Measurements from ENCODE around the gene CHSY1.

The CHSY1 gene

DNA sequence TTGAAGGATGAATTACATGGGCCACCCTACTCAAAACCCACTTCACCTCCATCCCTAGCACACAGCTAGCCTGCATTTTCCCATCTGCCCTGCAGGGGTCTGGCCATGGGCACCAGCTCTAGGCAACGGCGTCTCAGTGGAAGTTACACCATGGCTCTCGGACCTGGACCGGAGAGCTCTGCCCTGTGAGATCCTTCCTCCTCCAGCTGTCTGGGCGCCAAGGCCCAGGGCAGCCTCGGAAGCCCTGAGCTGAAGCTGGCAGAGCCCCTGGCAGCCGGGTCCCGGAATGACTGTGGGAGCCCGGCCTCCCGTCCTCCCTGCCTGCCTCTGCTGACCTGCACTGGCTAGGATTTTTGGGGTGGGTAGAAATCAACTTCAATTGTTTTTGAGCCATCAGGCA is 98.9 kb downstream of the CHSY1 start:
- H4K20me1 ChIP-seq (ENCODE audit: insufficient read depth, low read length), result 0 out of 2 replicates have a peak, but pooled peaks cover 5% of the 10 kb centered on the region
- H3K4me3 ChIP-seq (ENCODE audit: low read length), result no peak overlapping the region
- H2AFZ ChIP-seq (ENCODE audit: low read depth, low read length), result no peak overlapping the region
- no peaks in the 10 kb centered on the region for H3K9me3 ChIP-seq (ENCODE audit: insufficient read depth, low read length)
- H3K9ac ChIP-seq (ENCODE audit: low read length), result no peak overlapping the region
- H3K4me1 ChIP-seq (ENCODE audit: low read length), result peaks cover 13% of the 10 kb centered on the region
- H3K27ac ChIP-seq (ENCODE audit: low read length), result no peak overlapping the region
- no peaks in the 10 kb centered on the region for H3K79me2 ChIP-seq (ENCODE audit: low read length)
- no peak for TF ChIP-seq EZH2phosphoT487 (IDR thresholded peaks at IDR 0.05; ENCODE audit: low read depth)
- TF ChIP-seq, protein P1, sequence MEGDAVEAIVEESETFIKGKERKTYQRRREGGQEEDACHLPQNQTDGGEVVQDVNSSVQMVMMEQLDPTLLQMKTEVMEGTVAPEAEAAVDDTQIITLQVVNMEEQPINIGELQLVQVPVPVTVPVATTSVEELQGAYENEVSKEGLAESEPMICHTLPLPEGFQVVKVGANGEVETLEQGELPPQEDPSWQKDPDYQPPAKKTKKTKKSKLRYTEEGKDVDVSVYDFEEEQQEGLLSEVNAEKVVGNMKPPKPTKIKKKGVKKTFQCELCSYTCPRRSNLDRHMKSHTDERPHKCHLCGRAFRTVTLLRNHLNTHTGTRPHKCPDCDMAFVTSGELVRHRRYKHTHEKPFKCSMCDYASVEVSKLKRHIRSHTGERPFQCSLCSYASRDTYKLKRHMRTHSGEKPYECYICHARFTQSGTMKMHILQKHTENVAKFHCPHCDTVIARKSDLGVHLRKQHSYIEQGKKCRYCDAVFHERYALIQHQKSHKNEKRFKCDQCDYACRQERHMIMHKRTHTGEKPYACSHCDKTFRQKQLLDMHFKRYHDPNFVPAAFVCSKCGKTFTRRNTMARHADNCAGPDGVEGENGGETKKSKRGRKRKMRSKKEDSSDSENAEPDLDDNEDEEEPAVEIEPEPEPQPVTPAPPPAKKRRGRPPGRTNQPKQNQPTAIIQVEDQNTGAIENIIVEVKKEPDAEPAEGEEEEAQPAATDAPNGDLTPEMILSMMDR (IDR thresholded peaks at IDR 0.05; ENCODE audit: low read depth, low read length), result peak; percentile 31; the same call in 1 of the 2 replicates
- H3K4me2 ChIP-seq (ENCODE audit: low read length), result no peak overlapping the region
- H3K27me3 ChIP-seq (ENCODE audit: low read depth, low read length), result peaks cover 36% of the 10 kb centered on the region
- no peaks in the 10 kb centered on the region for H3K36me3 ChIP-seq (replicated peaks; ENCODE audit: low read depth, low read length)

DNA sequence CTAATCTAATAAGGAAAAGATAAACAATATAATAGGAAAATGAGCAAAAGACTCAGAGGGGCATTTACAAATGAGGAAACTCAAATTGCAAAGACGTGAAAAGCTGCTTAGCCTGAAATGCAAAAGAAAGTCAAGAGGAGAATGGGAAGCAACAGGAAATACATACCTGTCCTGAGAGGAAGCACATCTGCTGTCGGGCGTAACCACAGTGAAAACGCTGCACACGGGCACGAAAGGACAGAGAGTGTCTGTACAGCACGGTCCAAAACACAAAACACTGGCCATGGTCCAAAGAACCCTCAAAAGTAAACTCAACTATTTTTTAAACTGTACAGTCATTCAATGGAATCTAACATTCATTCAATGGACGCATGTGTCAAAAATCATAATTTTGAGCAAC is 100.6 kb downstream of the CHSY1 start:
- Histone ChIP-seq H3K4me3 (ENCODE audit: low read length) (no peak overlapping the region), H4K20me1 (ENCODE audit: insufficient read depth, low read length) (no peaks in the 10 kb centered on the region), H3K79me2 (ENCODE audit: low read length) (no peaks in the 10 kb centered on the region), H3K9me3 (ENCODE audit: insufficient read depth, low read length) (no peaks in the 10 kb centered on the region), H3K4me1 (ENCODE audit: low read length) (peaks cover 5% of the 10 kb centered on the region), H3K4me2 (ENCODE audit: low read length) (no peak overlapping the region), H3K27me3 (ENCODE audit: low read depth, low read length) (peaks cover 38% of the 10 kb centered on the region), H3K27ac (ENCODE audit: low read length) (no peak overlapping the region), H3K9ac (ENCODE audit: low read length) (no peak overlapping the region), H3K36me3 (replicated peaks; ENCODE audit: low read depth, low read length) (no peaks in the 10 kb centered on the region), H2AFZ (ENCODE audit: low read depth, low read length) (no peak overlapping the region)
- TF ChIP-seq EZH2phosphoT487 (IDR thresholded peaks at IDR 0.05; ENCODE audit: low read depth), result no peak
- TF ChIP-seq, protein P1 (IDR thresholded peaks at IDR 0.05; ENCODE audit: low read depth, low read length), result no peak

DNA sequence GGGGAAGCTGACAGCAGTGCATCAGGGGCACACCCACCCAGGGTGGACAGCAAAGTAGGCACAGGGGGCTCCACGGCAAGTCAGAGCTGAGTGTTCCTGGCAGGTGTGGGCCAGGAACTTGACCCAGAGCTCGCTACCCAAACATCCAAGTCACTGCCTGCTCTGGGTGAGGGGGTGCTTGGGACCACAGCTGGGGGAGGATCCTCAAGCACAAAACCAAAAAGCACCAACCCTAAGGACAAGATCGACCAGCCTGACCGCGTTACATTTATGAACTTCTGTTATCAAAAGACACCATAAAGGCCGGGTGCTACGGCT is 101.2 kb downstream of the CHSY1 start:
- Histone ChIP-seq H3K9ac (ENCODE audit: low read length) (no peak overlapping the region), H3K79me2 (ENCODE audit: low read length) (no peaks in the 10 kb centered on the region), H3K4me2 (ENCODE audit: low read length) (no peak overlapping the region), H3K27ac (ENCODE audit: low read length) (no peak overlapping the region), H3K36me3 (replicated peaks; ENCODE audit: low read depth, low read length) (no peaks in the 10 kb centered on the region), H3K27me3 (ENCODE audit: low read depth, low read length) (peaks cover 41% of the 10 kb centered on the region), H4K20me1 (ENCODE audit: insufficient read depth, low read length) (no peaks in the 10 kb centered on the region), H2AFZ (ENCODE audit: low read depth, low read length) (no peak overlapping the region), H3K9me3 (ENCODE audit: insufficient read depth, low read length) (no peaks in the 10 kb centered on the region), H3K4me3 (ENCODE audit: low read length) (no peak overlapping the region), H3K4me1 (ENCODE audit: low read length) (no peaks in the 10 kb centered on the region)
- TF ChIP-seq EZH2phosphoT487 (IDR thresholded peaks at IDR 0.05; ENCODE audit: low read depth), result no peak
- TF ChIP-seq, protein P1 (IDR thresholded peaks at IDR 0.05; ENCODE audit: low read depth, low read length), result no peak

DNA sequence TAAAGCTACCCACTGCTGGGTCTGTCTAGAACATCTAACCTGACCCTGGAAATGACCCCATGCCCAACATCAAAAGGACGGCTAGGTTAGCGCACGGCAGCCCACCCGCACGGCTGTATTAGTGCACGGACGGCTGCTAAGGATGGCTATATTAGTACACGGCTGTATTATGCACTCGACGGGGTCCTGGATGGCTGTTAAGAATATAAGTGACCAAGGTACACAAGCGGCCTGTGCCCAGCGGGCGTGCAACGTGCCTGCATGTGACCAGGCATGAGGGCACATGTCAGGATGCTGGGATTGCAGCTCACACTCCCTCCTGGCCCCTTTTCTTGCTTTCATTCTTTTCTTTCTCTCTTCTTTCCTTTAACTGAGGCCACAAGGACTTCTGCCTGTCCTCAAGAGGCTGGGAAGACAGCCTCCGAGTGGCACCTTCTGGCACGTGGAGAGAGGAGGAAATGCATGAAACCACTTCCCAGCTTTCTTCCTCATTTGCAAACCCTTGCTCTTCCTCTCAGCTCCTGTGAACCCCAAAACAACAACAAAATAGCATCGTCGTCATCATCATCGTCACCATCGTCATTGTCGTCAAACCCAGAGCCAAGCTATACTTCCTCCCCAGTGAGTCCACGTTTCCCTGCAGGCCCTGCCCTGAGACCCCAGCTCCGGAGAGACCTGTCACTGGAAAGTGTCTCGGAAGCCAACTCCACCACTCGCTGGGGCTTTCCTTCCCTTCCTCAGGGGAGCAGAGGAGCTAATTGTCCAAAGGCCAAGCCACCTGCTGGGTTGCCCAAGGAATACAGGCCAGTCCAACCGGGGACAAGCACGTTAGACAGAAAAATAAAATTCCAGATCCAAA is 101.8 kb downstream of the CHSY1 start:
- TF ChIP-seq EZH2phosphoT487 (IDR thresholded peaks at IDR 0.05; ENCODE audit: low read depth), result no peak
- TF ChIP-seq, protein P1 (IDR thresholded peaks at IDR 0.05; ENCODE audit: low read depth, low read length), result no peak
- no peak overlapping the region for H3K9ac ChIP-seq (ENCODE audit: low read length)
- H3K79me2 ChIP-seq (ENCODE audit: low read length), result no peaks in the 10 kb centered on the region
- H3K4me3 ChIP-seq (ENCODE audit: low read length), result no peak overlapping the region
- H3K9me3 ChIP-seq (ENCODE audit: insufficient read depth, low read length), result no peaks in the 10 kb centered on the region
- H2AFZ ChIP-seq (ENCODE audit: low read depth, low read length), result no peak overlapping the region
- H3K4me1 ChIP-seq (ENCODE audit: low read length), result no peaks in the 10 kb centered on the region
- peaks cover 46% of the 10 kb centered on the region for H3K27me3 ChIP-seq (ENCODE audit: low read depth, low read length)
- no peak overlapping the region for H3K4me2 ChIP-seq (ENCODE audit: low read length)
- no peaks in the 10 kb centered on the region for H3K36me3 ChIP-seq (replicated peaks; ENCODE audit: low read depth, low read length)
- H3K27ac ChIP-seq (ENCODE audit: low read length), result no peak overlapping the region
- no peaks in the 10 kb centered on the region for H4K20me1 ChIP-seq (ENCODE audit: insufficient read depth, low read length)
